ENCODE data around the gene PPFIBP2. TPM values are rescaled to one million over a fixed set of nuclear protein-coding genes. Genes with fewer than 3 reads are reported as not detected.

PPFIBP2 gene
- total RNA-seq, 1 experiment from 2014 or later = 5.7 TPM

- intact Hi-C loops (cut with micrococcal nuclease) = no loop called here
- H3K79me2 ChIP-seq (ENCODE audit: insufficient read depth, low read length) = no peaks in the 10 kb centered on the region
- BruUV-seq (replicated peaks) = no TSS peak
- TF ChIP-seq EZH2phosphoT487 (IDR thresholded peaks at IDR 0.05; ENCODE audit: borderline replicate concordance) (no peak), EZH2 (IDR thresholded peaks at IDR 0.05) (no peak), SIN3A (IDR thresholded peaks at IDR 0.05; ENCODE audit: low read depth) (no peak), ELF1 (IDR thresholded peaks at IDR 0.05; ENCODE audit: borderline replicate concordance, low read depth) (no peak), ZBTB33 (IDR thresholded peaks at IDR 0.05; ENCODE audit: extremely low read depth, insufficient replicate concordance, low read length) (no peak), EGR1 (IDR thresholded peaks at IDR 0.05; ENCODE audit: low read depth) (no peak), JUND (IDR thresholded peaks at IDR 0.05) (no peak), MAX (IDR thresholded peaks at IDR 0.05) (no peak), SP1 (IDR thresholded peaks at IDR 0.05; ENCODE audit: low read depth) (no peak), POLR2AphosphoS5 (IDR thresholded peaks at IDR 0.05; ENCODE audit: low read depth, low read length) (no peak), ZNF274 (IDR thresholded peaks at IDR 0.05; ENCODE audit: low read depth, low read length) (no peak), ZFX (IDR thresholded peaks at IDR 0.05) (no peak), POLR2A (IDR thresholded peaks at IDR 0.05; ENCODE audit: borderline replicate concordance, extremely low read depth, insufficient read depth, insufficient read length) (no peak)
- H3K27me3 ChIP-seq (ENCODE audit: insufficient read depth, low read length) = peaks cover 25% of the 10 kb centered on the region
- no peak for DNase-seq (ENCODE audit: low read depth, low spot score)
- H3K9me2 ChIP-seq (ENCODE audit: insufficient read depth) = no peaks in the 10 kb centered on the region
- H3K9ac ChIP-seq (ENCODE audit: low read length) = no peak overlapping the region
- H3K4me1 ChIP-seq (ENCODE audit: control insufficient read depth in 1 of 2, insufficient read depth in 2 of 2, low read length in 2 of 2) = no peaks in the 10 kb centered on the region
- POLR2A ChIA-PET = no interaction called here
- ATAC-seq = no peak
- no peak overlapping the region for H3K4me2 ChIP-seq (ENCODE audit: low read length)
- no peaks in the 10 kb centered on the region for H4K20me1 ChIP-seq (ENCODE audit: insufficient read depth)
- CTCF ChIA-PET = no interaction called here
- RAD21 ChIA-PET (ENCODE audit: low non-redundant PET in 1 of 2, low total read pairs in 2 of 2, uncharacterized antibody in 2 of 2, unreplicated experiment in 2 of 2) = no interaction called here
- H2AFZ ChIP-seq (ENCODE audit: low read depth, low read length, poor library complexity, severe bottlenecking) = no peak overlapping the region
- H3K4me3 ChIP-seq (replicated peaks in 1 of 2; ENCODE audit: low read depth in 1 of 2, low read length in 2 of 2) = no peak overlapping the region
- H3K36me3 ChIP-seq (ENCODE audit: control insufficient read depth in 1 of 2, insufficient read depth in 2 of 2, low read length in 2 of 2) = no peaks in the 10 kb centered on the region
- no peaks in the 10 kb centered on the region for H3K9me3 ChIP-seq (ENCODE audit: control insufficient read depth in 1 of 2, insufficient read depth in 1 of 2, low read depth in 1 of 2, low read length in 2 of 2)
- H3K27ac ChIP-seq (ENCODE audit: low read depth, low read length) = no peak overlapping the region
These were observed 44.4 kb upstream of the PPFIBP2 start for GRCh38 chr11:7469351-7469865.

Measured in HCT116 (cell line).